Esophagus squamous epithelium (tissue), 4 donors: Measurements from ENCODE around the gene ADAMTSL1.

Experiments
- POLR2A ChIP-seq, 4 donors: fragments of 450-650 bp; IDR thresholded peaks; one replicate each; pipeline ENCODE4 v1.6.1; 2017; ENCODE audit warnings: antibody characterized with exemption in 4 of 4, mild to moderate bottlenecking in 4 of 4, moderate library complexity in 3 of 4
- TF ChIP-seq, protein P1 (sequence below), 6 experiments: fragments of 450-650 bp in 4 of 6; fragments of 200-600 bp in 2 of 6; sonication (generic) in 2 of 6; IDR thresholded peaks; one replicate each; pipeline ENCODE4 v1.5.1; 2016 to 2019; ENCODE audit warnings: antibody characterized with exemption in 6 of 6, mild to moderate bottlenecking in 4 of 6, moderate library complexity in 4 of 6

DNA sequence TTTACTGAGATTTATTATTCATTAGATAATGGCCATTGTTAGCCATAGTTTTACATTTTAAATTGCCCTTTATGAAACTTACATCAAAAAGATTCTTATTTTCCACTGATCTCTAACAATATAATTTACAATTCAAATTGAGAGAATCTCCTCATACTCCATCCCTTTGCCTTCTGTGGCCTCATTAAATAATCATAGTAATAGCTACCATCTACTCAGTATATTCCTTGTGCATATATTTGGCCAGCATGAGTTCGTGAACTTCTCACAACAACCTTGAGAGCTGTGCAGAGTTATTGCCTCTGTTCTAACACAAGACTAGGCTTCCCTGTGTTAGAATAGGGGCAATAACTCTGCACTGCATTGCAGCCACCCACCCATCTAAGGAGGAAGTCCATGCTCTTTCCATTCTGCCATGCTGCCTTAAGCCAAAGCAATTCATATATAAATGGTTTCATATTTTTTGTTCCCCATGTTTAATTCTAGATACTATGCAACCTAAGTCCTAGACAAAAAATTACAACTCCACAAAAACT is 99.1 kb downstream of the ADAMTSL1 start:
- TF ChIP-seq, protein P1, sequence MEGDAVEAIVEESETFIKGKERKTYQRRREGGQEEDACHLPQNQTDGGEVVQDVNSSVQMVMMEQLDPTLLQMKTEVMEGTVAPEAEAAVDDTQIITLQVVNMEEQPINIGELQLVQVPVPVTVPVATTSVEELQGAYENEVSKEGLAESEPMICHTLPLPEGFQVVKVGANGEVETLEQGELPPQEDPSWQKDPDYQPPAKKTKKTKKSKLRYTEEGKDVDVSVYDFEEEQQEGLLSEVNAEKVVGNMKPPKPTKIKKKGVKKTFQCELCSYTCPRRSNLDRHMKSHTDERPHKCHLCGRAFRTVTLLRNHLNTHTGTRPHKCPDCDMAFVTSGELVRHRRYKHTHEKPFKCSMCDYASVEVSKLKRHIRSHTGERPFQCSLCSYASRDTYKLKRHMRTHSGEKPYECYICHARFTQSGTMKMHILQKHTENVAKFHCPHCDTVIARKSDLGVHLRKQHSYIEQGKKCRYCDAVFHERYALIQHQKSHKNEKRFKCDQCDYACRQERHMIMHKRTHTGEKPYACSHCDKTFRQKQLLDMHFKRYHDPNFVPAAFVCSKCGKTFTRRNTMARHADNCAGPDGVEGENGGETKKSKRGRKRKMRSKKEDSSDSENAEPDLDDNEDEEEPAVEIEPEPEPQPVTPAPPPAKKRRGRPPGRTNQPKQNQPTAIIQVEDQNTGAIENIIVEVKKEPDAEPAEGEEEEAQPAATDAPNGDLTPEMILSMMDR (IDR thresholded peaks at IDR 0.05), result no peak
- TF ChIP-seq POLR2A (IDR thresholded peaks at IDR 0.05), result no peak
